Neural cell (in vitro differentiated cells): ENCODE data around the gene TNS4. TPM values are rescaled to one million over a fixed set of nuclear protein-coding genes. Genes with fewer than 3 reads are reported as not detected.

Experiments
- H2AFZ ChIP-seq: fragments of 200-600, 300-800 bp; sonication (generic), shearing (Covaris generic); 2 replicates; pipeline ENCODE4 v1.6.0; 2014; ENCODE audit warnings: low read depth, mild to moderate bottlenecking, antibody characterized with exemption, low read length, moderate library complexity
- H3F3A ChIP-seq: fragments of 200-600 bp; shearing (Covaris generic); 2 replicates; pipeline ENCODE4 v1.6.1; 2016; ENCODE audit warnings: mild to moderate bottlenecking, moderate library complexity, mixed read lengths, antibody characterized with exemption, low read length; ENCODE audit not compliant: insufficient read depth, poor library complexity, severe bottlenecking
- H3K27ac ChIP-seq: fragments of 200-600, 300-800 bp; sonication (generic), shearing (Covaris generic); 2 replicates; pipeline ENCODE4 v1.5.1; 2014; ENCODE audit warnings: mild to moderate bottlenecking, low read length, moderate library complexity
- H3K27me3 ChIP-seq: fragments of 300-800, 200-600 bp; sonication (generic), shearing (Covaris generic); 2 replicates; pipeline ENCODE4 v1.6.0; 2014; ENCODE audit warnings: mild to moderate bottlenecking, low read depth, low read length, moderate library complexity; ENCODE audit not compliant: insufficient read depth
- H3K36me3 ChIP-seq: fragments of 300-800, 200-600 bp; sonication (generic), shearing (Covaris generic); 2 replicates; pipeline ENCODE4 v1.5.1; 2014; ENCODE audit warnings: mild to moderate bottlenecking, antibody characterized with exemption, low read length, moderate library complexity; ENCODE audit not compliant: insufficient read depth
- H3K4me2 ChIP-seq: fragments of 300-800, 200-600 bp; sonication (generic), shearing (Covaris generic); 2 replicates; pipeline ENCODE4 v1.6.0; 2014; ENCODE audit warnings: mild to moderate bottlenecking, low read length
- H3K4me3 ChIP-seq: fragments of 300-800, 200-600 bp; sonication (generic), shearing (Covaris generic); 2 replicates; pipeline ENCODE4 v1.5.1; 2014; ENCODE audit warnings: mild to moderate bottlenecking, low read length, moderate library complexity
- H3K79me2 ChIP-seq: fragments of 200-600 bp; shearing (Covaris generic); replicated peaks from 2 replicates; pipeline ENCODE4 v1.6.0; 2014; ENCODE audit warnings: mild to moderate bottlenecking, low read length, moderate library complexity; ENCODE audit not compliant: insufficient read depth
- H3K9ac ChIP-seq: fragments of 300-800, 200-600 bp; sonication (generic), shearing (Covaris generic); 2 replicates; pipeline ENCODE4 v1.6.1; 2016; ENCODE audit warnings: mild to moderate bottlenecking, low read length, mixed read lengths
- H3K9me2 ChIP-seq: fragments of 200-600 bp; shearing (Covaris generic); 2 replicates; pipeline ENCODE4 v1.6.1; 2016; ENCODE audit warnings: mild to moderate bottlenecking, low read length, mixed read lengths; ENCODE audit not compliant: insufficient read depth
- H3K9me3 ChIP-seq: fragments of 200-600, 300-800 bp; sonication (generic), shearing (Covaris generic); 2 replicates; pipeline ENCODE4 v1.6.1; 2016; ENCODE audit warnings: mild to moderate bottlenecking, mixed run types, low read length, moderate library complexity, mixed read lengths
- H4K20me1 ChIP-seq: fragments of 200-600 bp; shearing (Covaris generic); 2 replicates; pipeline ENCODE4 v1.6.1; 2016; ENCODE audit warnings: mild to moderate bottlenecking, mixed run types; ENCODE audit not compliant: insufficient read depth
- EP300 ChIP-seq: fragments of 450-650 bp; conservative IDR thresholded peaks from 2 replicates; pipeline ENCODE4 v1.6.1; 2014; ENCODE audit warnings: antibody characterized with exemption, mild to moderate bottlenecking, moderate library complexity; ENCODE audit not compliant: poor library complexity, severe bottlenecking
- EZH2 ChIP-seq: fragments of 200-600, 300-800 bp; shearing (Covaris generic), sonication (generic); IDR thresholded peaks from 2 replicates; pipeline ENCODE4 v1.6.1; 2014; ENCODE audit warnings: antibody characterized with exemption, low read length, borderline replicate concordance, mild to moderate bottlenecking; ENCODE audit not compliant: insufficient read depth, poor library complexity, severe bottlenecking
- MXI1 ChIP-seq: fragments of 450-650 bp; conservative IDR thresholded peaks from 2 replicates; pipeline ENCODE4 v1.6.1; 2014; ENCODE audit warnings: antibody characterized with exemption, mild to moderate bottlenecking; ENCODE audit not compliant: poor library complexity, severe bottlenecking
- POLR2AphosphoS5 ChIP-seq: IDR thresholded peaks from 2 replicates; pipeline ENCODE4 v1.6.1; 2012
- RAD21 ChIP-seq: fragments of 450-650 bp; conservative IDR thresholded peaks from 2 replicates; pipeline ENCODE4 v1.6.1; 2014; ENCODE audit warnings: antibody characterized with exemption, mild to moderate bottlenecking, moderate library complexity
- SMC3 ChIP-seq: fragments of 450-650 bp; conservative IDR thresholded peaks from 2 replicates; pipeline ENCODE4 v1.6.1; 2014; ENCODE audit warnings: antibody characterized with exemption, mild to moderate bottlenecking, moderate library complexity; ENCODE audit not compliant: poor library complexity
- TAF1 ChIP-seq: IDR thresholded peaks from 2 replicates; pipeline ENCODE4 v1.6.1; 2012; ENCODE audit warnings: low read depth
- polyA plus RNA-seq: library from polyadenylated mRNA; depleted of rRNA; stranded (reverse); fragments of >200 nt; gene quantifications from 2 replicates; pipeline ENCODE4 v1.2.3, GENCODE V29; 2014
- TF ChIP-seq, protein P1 (sequence below): fragments of 450-650 bp; IDR thresholded peaks from 2 replicates; pipeline ENCODE4 v1.5.1; 2014; ENCODE audit warnings: antibody characterized with exemption, mild to moderate bottlenecking, moderate library complexity; ENCODE audit not compliant: poor library complexity, severe bottlenecking
- TF ChIP-seq, protein P2 (sequence below): IDR thresholded peaks from 2 replicates; pipeline ENCODE4 v1.6.1; 2012; ENCODE audit warnings: borderline replicate concordance

TNS4 gene
- polyA plus RNA-seq, 1 donor from 2014 or later: not detected

DNA sequence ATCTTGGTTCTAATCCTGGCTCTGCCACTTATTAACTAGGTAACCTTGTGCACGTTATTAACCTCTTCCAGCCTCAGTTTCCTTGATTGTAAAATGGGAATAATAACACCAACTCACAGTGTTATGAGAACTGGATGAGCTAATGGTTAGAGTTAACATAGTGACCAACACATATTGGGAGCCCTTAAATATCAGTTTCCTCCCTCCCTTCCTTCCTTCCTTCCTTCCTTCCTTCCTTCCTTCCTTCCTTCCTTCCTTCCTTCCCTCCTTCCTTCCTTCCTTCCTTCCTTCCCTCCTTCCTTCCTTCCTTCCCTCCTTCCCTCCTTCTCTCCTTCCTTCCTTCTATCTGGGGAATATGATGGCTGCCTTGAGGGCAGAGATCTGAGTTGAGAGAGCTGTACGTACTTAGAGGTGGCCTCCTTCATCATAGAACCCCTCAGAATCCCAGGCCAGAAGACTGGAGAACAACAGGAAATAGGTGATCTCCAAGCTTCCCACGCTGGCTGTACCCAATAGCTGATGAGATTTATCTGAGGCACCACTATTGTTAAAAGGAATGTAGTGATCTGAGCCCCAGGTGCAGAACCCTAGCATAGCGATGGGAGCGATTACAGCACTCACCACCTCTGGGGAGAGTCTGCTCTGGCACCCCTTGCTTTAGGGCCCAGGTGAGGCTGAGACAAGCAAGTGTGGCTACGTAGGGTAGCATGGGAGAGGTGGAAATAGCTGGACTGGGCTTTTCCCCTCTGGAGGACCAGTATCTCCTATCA lies 37.7 kb upstream of the TNS4 start:
- Histone ChIP-seq H3K27me3 (no peaks in the 10 kb centered on the region), H3K4me2 (no peak overlapping the region), H3K79me2 (no peaks in the 10 kb centered on the region), H3K4me3 (no peak overlapping the region), H3K27ac (no peak overlapping the region), H3F3A (no peaks in the 10 kb centered on the region), H4K20me1 (no peaks in the 10 kb centered on the region), H2AFZ (no peak overlapping the region), H3K9me3 (no peaks in the 10 kb centered on the region), H3K36me3 (no peaks in the 10 kb centered on the region), H3K9ac (no peak overlapping the region), H3K9me2 (no peaks in the 10 kb centered on the region)
- TF ChIP-seq POLR2AphosphoS5 (no peak), MXI1 (no peak), TAF1 (no peak), SMC3 (no peak), EP300 (no peak), EZH2 (no peak), RAD21 (no peak)
- TF ChIP-seq, protein P1, sequence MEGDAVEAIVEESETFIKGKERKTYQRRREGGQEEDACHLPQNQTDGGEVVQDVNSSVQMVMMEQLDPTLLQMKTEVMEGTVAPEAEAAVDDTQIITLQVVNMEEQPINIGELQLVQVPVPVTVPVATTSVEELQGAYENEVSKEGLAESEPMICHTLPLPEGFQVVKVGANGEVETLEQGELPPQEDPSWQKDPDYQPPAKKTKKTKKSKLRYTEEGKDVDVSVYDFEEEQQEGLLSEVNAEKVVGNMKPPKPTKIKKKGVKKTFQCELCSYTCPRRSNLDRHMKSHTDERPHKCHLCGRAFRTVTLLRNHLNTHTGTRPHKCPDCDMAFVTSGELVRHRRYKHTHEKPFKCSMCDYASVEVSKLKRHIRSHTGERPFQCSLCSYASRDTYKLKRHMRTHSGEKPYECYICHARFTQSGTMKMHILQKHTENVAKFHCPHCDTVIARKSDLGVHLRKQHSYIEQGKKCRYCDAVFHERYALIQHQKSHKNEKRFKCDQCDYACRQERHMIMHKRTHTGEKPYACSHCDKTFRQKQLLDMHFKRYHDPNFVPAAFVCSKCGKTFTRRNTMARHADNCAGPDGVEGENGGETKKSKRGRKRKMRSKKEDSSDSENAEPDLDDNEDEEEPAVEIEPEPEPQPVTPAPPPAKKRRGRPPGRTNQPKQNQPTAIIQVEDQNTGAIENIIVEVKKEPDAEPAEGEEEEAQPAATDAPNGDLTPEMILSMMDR: no peak
- TF ChIP-seq, protein P2, sequence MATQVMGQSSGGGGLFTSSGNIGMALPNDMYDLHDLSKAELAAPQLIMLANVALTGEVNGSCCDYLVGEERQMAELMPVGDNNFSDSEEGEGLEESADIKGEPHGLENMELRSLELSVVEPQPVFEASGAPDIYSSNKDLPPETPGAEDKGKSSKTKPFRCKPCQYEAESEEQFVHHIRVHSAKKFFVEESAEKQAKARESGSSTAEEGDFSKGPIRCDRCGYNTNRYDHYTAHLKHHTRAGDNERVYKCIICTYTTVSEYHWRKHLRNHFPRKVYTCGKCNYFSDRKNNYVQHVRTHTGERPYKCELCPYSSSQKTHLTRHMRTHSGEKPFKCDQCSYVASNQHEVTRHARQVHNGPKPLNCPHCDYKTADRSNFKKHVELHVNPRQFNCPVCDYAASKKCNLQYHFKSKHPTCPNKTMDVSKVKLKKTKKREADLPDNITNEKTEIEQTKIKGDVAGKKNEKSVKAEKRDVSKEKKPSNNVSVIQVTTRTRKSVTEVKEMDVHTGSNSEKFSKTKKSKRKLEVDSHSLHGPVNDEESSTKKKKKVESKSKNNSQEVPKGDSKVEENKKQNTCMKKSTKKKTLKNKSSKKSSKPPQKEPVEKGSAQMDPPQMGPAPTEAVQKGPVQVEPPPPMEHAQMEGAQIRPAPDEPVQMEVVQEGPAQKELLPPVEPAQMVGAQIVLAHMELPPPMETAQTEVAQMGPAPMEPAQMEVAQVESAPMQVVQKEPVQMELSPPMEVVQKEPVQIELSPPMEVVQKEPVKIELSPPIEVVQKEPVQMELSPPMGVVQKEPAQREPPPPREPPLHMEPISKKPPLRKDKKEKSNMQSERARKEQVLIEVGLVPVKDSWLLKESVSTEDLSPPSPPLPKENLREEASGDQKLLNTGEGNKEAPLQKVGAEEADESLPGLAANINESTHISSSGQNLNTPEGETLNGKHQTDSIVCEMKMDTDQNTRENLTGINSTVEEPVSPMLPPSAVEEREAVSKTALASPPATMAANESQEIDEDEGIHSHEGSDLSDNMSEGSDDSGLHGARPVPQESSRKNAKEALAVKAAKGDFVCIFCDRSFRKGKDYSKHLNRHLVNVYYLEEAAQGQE: no peak

DNA sequence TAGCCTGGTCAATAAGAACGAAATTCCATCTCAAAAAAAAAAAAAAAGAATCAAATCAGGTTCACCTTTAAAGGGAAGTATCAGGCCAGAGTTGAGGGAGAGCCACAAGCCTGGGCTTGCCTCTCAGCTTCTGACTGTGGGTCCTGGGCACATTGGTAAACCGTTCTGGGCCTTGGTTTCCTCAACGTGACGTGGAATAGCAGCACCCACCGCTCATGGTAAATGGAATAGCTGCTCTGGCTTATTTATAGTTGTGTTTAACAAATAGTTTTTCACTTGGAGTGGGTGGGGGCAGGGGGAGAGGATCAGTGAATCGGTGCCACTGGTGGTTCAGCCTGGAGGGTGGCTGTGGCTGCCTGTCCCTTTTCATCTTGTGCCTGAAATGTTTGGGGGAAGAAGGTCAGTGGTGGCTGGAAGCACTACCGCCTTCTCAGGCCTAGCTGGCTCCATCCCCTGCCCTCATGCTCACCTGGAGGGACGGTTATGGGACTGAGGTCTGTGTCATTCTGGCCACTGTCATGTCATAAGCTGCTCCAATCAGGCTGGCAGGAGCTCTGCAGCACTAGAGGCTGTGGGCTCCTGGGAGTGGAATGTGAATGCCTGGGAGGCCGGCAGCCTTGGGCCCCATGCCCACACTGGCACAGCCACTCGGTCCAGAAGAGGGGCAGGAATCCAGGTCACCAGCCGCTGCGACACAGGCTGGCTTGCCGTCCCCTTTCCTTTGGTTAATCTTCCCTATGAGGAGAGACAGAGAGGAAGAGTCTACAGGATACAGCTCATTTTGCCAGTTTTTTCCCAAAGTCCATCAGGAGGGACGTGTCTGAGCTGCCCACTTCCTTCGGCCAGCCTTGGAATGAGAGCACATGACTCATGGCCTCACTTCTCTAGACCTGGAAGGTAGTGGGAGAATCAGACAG lies 36.9 kb upstream of the TNS4 start:
- no peak overlapping the region for H3K27ac ChIP-seq
- no peak overlapping the region for H3K4me2 ChIP-seq
- H3K36me3 ChIP-seq: no peaks in the 10 kb centered on the region
- H3K4me3 ChIP-seq: no peak overlapping the region
- H3K9ac ChIP-seq: no peak overlapping the region
- H2AFZ ChIP-seq: no peak overlapping the region
- no peaks in the 10 kb centered on the region for H3K27me3 ChIP-seq
- no peaks in the 10 kb centered on the region for H3F3A ChIP-seq
- H3K79me2 ChIP-seq: no peaks in the 10 kb centered on the region
- no peaks in the 10 kb centered on the region for H4K20me1 ChIP-seq
- TF ChIP-seq EZH2: no peak
- TF ChIP-seq, protein P1: no peak
- TF ChIP-seq POLR2AphosphoS5: no peak
- no peak for TF ChIP-seq SMC3
- TF ChIP-seq EP300: no peak
- TF ChIP-seq TAF1: no peak
- no peak for TF ChIP-seq MXI1
- TF ChIP-seq RAD21: no peak
- TF ChIP-seq, protein P2: no peak
- no peaks in the 10 kb centered on the region for H3K9me2 ChIP-seq
- no peaks in the 10 kb centered on the region for H3K9me3 ChIP-seq
